Measurements from ENCODE around the gene MRPL45. TPM values are rescaled to one million over a fixed set of nuclear protein-coding genes. Genes with fewer than 3 reads are reported as not detected.

MRPL45 gene
- total and polyA plus RNA-seq, 7 donors: 31.2 to 41.0 (median 35.8) TPM

DNA sequence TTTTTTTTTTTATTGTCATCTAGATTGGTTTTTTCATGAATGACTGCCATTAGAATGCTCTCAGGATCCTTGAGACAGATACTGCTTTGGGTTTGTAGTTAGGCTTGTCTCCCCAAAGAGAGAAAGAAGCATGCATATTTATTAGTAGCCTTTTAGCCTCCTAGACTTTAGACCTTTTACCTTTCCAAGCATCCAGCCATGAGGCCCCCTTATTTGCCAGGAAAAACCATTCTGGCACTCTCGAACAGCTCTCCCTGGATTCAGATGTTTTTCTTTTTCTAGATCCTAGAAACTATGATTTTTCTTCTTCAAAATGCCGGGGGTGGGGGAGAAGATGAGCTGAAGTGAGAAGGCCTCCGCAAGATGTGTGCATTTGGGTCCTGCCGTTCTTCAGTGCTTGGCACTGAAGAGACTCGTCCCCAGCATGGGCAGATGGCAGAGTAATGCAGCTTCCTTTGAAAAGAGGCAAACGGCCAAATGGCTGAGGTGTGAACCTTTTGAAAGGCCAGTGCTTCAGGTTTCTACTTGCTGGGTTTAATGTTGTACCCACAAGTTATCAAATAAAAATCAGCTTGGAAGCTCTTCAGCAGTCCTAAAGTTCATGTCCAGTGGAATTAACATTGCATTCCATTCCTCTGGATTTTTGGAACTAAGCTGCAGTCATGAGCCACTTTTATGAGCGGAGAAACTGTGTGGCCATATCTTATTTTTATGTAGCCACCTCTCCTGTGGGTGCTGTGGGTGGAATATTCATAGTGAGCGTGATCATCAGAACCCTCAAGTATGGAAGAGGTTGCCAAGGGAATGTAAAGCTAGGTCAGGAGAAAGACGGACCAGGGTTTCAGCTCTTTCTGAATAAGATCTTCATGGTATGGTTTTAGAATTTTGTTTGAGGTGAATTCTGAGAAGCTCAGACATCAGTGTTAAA, 61.9 kb downstream of the MRPL45 start:
- no peak for TF ChIP-seq EP300 (IDR thresholded peaks at IDR 0.05)
- TF ChIP-seq POLR2AphosphoS5 (IDR thresholded peaks at IDR 0.05): peak in 2 of 4 donors; percentile 6 to 16
- peak overlapping the region; percentile 15 to 94 (median 74) for H3K27ac ChIP-seq

DNA sequence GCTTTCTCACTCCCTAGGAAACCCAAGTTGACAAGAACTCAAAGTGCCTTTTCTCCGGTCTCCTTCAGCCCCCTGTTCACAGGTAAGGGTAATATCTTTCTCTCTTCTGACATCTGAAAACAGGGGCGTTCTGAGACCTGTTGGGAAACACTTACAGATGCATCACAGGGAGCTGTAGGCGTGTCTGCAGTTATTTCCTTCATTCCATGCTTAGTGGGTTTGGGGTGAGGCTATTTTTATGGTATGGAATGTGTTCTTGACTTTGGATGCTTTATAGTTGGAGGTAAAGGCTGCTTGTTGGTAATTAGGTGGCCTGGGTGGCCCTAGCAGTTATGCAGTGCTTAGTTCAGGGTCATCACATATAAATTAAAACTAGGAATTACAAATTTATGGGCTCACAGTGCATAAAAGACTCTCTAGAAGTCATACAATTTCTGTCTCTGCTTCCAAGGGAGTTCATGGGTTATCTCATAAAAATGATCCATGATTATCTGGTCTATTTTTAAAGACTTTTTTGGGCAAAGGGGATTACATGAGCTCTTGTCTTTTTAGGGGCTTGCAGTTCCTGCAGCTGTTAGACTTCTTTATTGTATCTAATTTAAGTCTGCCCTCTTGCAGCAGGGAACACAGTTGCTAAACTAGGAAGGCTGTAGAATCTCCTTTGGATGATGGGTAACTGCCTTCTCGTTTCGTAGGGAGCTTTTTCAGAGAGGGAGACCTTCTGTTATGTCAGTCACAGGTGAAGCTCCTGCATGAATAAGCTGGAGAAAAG, 64.9 kb downstream of the MRPL45 start:
- no peak for TF ChIP-seq EP300 (IDR thresholded peaks at IDR 0.05)
- TF ChIP-seq, protein P1, sequence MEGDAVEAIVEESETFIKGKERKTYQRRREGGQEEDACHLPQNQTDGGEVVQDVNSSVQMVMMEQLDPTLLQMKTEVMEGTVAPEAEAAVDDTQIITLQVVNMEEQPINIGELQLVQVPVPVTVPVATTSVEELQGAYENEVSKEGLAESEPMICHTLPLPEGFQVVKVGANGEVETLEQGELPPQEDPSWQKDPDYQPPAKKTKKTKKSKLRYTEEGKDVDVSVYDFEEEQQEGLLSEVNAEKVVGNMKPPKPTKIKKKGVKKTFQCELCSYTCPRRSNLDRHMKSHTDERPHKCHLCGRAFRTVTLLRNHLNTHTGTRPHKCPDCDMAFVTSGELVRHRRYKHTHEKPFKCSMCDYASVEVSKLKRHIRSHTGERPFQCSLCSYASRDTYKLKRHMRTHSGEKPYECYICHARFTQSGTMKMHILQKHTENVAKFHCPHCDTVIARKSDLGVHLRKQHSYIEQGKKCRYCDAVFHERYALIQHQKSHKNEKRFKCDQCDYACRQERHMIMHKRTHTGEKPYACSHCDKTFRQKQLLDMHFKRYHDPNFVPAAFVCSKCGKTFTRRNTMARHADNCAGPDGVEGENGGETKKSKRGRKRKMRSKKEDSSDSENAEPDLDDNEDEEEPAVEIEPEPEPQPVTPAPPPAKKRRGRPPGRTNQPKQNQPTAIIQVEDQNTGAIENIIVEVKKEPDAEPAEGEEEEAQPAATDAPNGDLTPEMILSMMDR (IDR thresholded peaks at IDR 0.05): no peak
- DNase-seq: no peak
- intact Hi-C loops (cut with DNase I): no loop called here
- Histone ChIP-seq H3K9me3 (no peaks in the 10 kb centered on the region), H3K27me3 (no peaks in the 10 kb centered on the region), H3K4me1 (peaks cover 0 to 51% (median 46%) of the 10 kb centered on the region in 4 donors), H3K36me3 (peaks cover 0 to 36% (median 9%) of the 10 kb centered on the region in 4 donors), H3K4me3 (no peak overlapping the region), H3K27ac (no peak overlapping the region)
- 56 to 75% methylated on average over 5 of the region's 5 CpGs for WGBS, 2 donors

More for the DNA sequence above, 61.9 kb downstream of the MRPL45 start:
- 82 to 91% methylated on average over 9 of the region's 9 CpGs for WGBS, 2 donors
- intact Hi-C loops (cut with DNase I): loop anchor here (10.0 kb wide), 2 partner anchors 246 to 306 kb away; partner anchors contain the start of gene SRCIN1
- Histone ChIP-seq H3K4me1 (peaks cover 0 to 81% (median 76%) of the 10 kb centered on the region in 4 donors), H3K36me3 (peaks cover 0 to 9% (median 0%) of the 10 kb centered on the region in 4 donors), H3K9me3 (no peaks in the 10 kb centered on the region), H3K4me3 (no peak overlapping the region), H3K27me3 (no peaks in the 10 kb centered on the region)
- no peak for DNase-seq

DNA sequence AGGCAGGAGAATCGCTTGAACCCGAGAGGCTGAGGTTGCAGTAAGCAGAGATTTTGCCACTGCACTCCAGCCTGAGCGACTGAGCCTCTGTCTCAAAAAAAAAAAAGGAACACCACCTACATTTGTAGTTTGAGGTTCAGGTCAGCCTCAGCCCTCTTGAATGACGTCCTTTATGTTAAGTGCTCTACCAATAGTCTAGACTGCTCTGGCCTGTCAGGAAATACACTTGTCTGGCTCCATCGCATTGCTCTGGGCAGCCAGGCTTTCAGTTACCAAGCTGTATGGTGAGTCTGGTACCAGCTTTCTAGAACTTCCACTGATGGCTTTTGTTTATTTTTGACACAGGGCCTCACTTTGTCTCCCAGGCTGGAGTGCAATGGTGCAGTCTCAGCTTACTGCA, 66.0 kb downstream of the MRPL45 start:
- Histone ChIP-seq H3K27me3 (no peaks in the 10 kb centered on the region), H3K4me3 (no peak overlapping the region), H3K9me3 (no peaks in the 10 kb centered on the region), H3K4me1 (peaks cover 0 to 39% (median 35%) of the 10 kb centered on the region in 4 donors), H3K36me3 (peaks cover 3 to 47% (median 14%) of the 10 kb centered on the region in 4 donors), H3K27ac (no peak overlapping the region)
- TF ChIP-seq EP300 (IDR thresholded peaks at IDR 0.05): no peak
- TF ChIP-seq, protein P1 (IDR thresholded peaks at IDR 0.05): no peak
- TF ChIP-seq POLR2A (IDR thresholded peaks at IDR 0.05): no peak
- TF ChIP-seq POLR2AphosphoS5 (IDR thresholded peaks at IDR 0.05): no peak
- WGBS, 2 donors: 97 to 99% methylated on average over 5 of the region's 5 CpGs
- DNase-seq: no peak
- intact Hi-C loops (cut with DNase I): no loop called here

DNA sequence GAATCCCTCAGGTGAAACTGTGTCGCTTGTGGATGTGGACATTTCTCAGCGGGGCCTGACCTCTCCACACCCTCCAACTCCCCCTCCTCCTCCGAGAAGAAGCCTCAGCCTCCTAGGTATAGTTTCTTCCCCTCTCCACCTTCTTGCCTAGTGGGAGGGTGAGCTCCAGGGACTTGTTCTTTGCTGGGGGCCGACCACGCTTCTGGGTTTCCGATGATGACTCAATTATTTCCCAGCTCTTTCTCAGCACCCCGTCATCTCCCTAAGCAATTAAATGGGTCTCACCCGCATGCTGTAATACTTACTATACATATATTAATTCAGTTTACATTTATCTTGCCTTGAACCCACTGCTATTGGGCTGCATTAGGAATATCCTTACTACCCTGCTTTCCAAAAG, 67.8 kb downstream of the MRPL45 start:
- Histone ChIP-seq H3K4me1 (peaks cover 0 to 22% (median 17%) of the 10 kb centered on the region in 4 donors), H3K36me3 (peaks cover 6 to 64% (median 18%) of the 10 kb centered on the region in 4 donors), H3K9me3 (no peaks in the 10 kb centered on the region), H3K27ac (no peak overlapping the region), H3K4me3 (no peak overlapping the region), H3K27me3 (no peaks in the 10 kb centered on the region)
- DNase-seq: no peak
- WGBS, 2 donors: 94 to 95% methylated on average over 8 of the region's 8 CpGs
- intact Hi-C loops (cut with DNase I): no loop called here
- TF ChIP-seq, protein P1 (IDR thresholded peaks at IDR 0.05): no peak
- no peak for TF ChIP-seq EP300 (IDR thresholded peaks at IDR 0.05)
- no peak for TF ChIP-seq POLR2A (IDR thresholded peaks at IDR 0.05)

Measured in sigmoid colon (tissue), 7 donors.